Mucosa of stomach (tissue), 1 donor: ENCODE measurements around the gene NXPE3.

Experiments used
- H3K27me3 ChIP-seq: one replicate; pipeline ENCODE4 v1.7.0; 2013; ENCODE audit warnings: mild to moderate bottlenecking, low read length; ENCODE audit not compliant: control insufficient read depth, insufficient read depth
- H3K36me3 ChIP-seq: one replicate; pipeline ENCODE4 v1.7.0; 2013; ENCODE audit warnings: low read length; ENCODE audit not compliant: control insufficient read depth, insufficient read depth
- H3K4me1 ChIP-seq: one replicate; pipeline ENCODE4 v1.7.0; 2013; ENCODE audit warnings: mild to moderate bottlenecking, low read length; ENCODE audit not compliant: control insufficient read depth, insufficient read depth
- H3K4me3 ChIP-seq: one replicate; pipeline ENCODE4 v1.7.0; 2013; ENCODE audit warnings: low read length
- H3K9ac ChIP-seq: one replicate; pipeline ENCODE4 v1.7.0; 2013; ENCODE audit warnings: mild to moderate bottlenecking, low read length, moderate library complexity
- H3K9me3 ChIP-seq: one replicate; pipeline ENCODE4 v1.7.0; 2013; ENCODE audit warnings: mild to moderate bottlenecking, low read length, moderate library complexity; ENCODE audit not compliant: control insufficient read depth
- donor health status: Pancreatic carcinoma.

Gene NXPE3

DNA sequence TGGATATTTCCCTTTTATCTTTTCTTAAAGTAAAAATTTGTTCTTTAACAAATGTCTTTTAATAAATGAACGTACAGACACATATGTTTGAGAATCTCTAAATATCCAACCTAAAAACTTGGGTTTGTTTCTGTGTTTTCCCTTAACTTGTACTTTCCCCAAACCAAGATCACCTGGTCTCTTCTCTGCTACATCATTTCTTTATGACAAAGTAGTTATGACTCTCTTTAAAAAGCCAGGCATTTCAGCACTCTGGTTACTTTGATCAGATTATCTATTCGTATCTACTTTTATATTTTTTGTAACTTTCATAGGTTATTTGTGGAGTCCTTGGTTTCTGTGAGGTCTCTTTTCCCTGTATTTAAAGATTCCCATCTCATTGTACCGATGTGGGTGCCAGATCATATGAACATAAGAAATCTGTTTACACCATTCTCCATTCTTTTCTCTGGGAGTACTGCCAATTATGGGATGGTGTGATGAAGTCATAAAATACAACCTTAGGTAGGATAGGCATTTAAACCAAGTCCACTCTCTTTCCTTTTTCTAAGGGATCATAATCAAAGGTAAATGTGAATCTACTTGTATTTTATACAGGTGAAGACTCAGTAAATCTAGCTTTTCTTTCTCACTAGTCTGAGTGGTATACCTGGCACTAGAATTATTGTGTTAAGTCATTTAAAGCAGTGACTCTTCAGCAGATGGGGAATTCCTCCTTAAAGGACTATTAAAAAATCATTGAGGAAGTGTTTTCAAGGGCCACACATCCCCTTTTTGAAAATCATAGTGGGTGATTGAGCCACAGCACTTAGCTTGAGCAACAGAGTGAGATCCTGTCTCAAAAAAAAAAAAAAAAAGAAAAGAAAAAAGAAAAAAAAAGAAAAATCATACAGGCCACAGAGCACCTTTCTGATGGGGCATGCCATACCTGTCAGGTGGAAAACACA lies 57.9 kb downstream of the NXPE3 start:
- H3K9ac ChIP-seq = no peak overlapping the region

DNA sequence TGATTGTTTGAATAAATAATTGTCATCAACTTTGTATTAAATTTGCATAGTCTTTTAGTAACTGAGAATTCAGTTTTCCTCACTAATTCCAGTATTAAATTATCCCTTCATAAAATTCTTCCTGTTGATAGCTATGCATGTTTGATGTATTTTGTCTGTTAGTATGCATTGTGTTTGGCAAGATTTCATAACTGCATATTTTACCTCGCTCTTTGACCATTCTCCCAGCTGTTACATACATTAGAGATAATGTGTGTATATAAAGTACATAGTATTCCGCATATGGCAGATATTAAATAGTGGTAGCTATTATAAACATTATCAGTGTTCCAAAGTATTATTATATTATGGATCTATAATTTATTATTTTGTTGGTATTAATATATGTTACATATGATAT lies 59.7 kb downstream of the NXPE3 start:
- peaks cover 29% of the 10 kb centered on the region for H3K4me1 ChIP-seq
- H3K4me3 ChIP-seq = no peak overlapping the region
- no peaks in the 10 kb centered on the region for H3K9me3 ChIP-seq
- H3K27me3 ChIP-seq = no peaks in the 10 kb centered on the region
- no peak overlapping the region for H3K9ac ChIP-seq
- H3K36me3 ChIP-seq = no peaks in the 10 kb centered on the region

More for the DNA sequence above, 57.9 kb downstream of the NXPE3 start:
- Histone ChIP-seq H3K4me3 (no peak overlapping the region), H3K36me3 (no peaks in the 10 kb centered on the region), H3K9me3 (no peaks in the 10 kb centered on the region), H3K4me1 (peaks cover 35% of the 10 kb centered on the region), H3K27me3 (no peaks in the 10 kb centered on the region)

DNA sequence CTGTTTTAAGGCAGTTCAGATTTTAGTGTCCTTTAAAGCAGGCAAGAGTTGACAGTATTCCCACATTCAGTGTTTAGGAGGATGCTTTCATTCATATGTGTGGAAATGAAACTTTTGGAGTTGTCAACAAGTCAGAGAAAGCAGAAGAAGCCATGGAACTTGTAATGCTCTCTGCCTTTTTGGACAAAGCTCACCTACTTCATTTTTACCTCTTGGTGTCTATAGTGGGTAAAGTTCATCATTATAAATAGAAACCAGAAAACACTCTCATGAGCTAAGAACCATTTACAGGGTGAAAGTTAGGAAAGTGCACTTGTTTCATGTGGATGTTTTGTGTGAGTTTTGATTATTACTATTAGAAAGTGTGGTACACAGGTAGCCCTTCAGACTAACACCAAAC lies 61.1 kb downstream of the NXPE3 start:
- Histone ChIP-seq H3K9ac (no peak overlapping the region), H3K9me3 (no peaks in the 10 kb centered on the region), H3K36me3 (no peaks in the 10 kb centered on the region), H3K4me3 (no peak overlapping the region), H3K4me1 (peaks cover 17% of the 10 kb centered on the region), H3K27me3 (no peaks in the 10 kb centered on the region)

DNA sequence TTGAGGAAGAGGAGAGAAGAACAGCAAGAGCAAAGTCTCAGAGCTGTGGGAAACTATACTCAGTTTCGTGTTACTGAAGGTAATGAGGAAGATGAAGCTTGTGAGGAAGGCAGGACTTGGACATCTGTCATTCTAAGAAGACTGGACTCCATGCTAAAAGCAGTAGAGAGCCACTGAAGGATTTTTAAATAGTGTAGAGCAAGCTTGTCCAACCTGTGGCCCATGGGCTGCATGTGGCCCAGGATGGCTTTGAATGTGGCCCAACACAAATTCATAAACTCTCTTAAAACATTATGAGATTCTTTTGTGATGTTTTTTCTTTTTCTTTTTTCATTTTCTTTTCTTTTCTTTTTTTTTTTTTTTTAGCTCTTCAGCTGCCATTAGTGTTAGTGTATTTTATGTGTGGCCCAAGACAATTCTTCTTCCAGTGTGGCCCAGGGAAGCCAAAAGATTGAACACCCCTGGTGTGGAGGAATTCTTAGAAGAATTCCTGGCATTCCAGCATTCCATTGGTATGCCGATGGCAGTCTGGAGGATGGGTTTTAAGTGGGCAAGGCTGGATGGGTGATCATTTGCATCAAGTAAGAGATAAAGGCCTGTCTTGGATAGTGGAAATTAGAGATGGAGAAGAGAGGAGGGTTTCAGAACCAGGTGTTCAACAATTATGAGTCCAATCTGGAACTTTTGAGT lies 63.4 kb downstream of the NXPE3 start:
- Histone ChIP-seq H3K9ac (no peak overlapping the region), H3K4me3 (no peak overlapping the region), H3K36me3 (no peaks in the 10 kb centered on the region), H3K9me3 (no peaks in the 10 kb centered on the region), H3K4me1 (peaks cover 20% of the 10 kb centered on the region), H3K27me3 (no peaks in the 10 kb centered on the region)

DNA sequence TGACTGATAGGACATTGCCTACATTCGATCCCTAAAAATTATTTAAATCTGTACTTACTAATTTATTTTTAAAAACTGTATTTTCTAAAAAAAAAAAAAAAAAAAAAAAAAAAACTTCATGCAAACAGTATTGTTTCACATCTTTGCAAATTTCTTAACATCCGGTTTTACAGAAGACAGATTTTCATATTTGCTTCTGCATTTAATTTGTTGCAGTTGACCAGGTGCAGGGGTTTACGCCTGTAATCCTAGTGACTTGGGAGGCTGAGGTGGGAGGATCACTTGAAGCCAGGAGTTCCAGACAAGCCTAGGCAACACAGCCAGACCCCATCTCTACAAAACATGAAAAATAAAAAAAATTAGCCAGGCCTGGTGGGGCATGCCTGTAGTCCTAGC lies 63.9 kb downstream of the NXPE3 start:
- Histone ChIP-seq H3K9me3 (no peaks in the 10 kb centered on the region), H3K36me3 (no peaks in the 10 kb centered on the region), H3K4me3 (no peak overlapping the region), H3K4me1 (peaks cover 20% of the 10 kb centered on the region), H3K27me3 (no peaks in the 10 kb centered on the region), H3K9ac (no peak overlapping the region)

DNA sequence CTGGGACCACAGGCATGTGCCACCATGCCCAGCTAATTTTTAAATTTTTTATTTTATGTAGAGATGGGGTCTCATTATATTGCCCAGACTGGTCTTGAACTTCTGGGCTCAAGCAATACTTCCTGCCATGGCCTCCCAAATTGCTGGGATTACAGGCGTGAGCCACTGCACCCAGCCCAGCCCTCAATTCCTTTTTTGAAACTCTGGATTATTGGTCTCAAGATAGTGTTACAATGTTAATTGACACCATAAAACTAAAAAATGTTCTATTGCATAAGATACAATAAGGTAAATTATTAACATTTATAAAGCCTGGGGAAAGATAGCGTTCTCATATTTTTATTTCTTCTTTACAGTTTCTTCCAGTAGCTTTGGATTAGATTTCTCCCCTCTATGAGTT lies 66.4 kb downstream of the NXPE3 start:
- Histone ChIP-seq H3K36me3 (no peaks in the 10 kb centered on the region), H3K9me3 (no peaks in the 10 kb centered on the region), H3K4me3 (no peak overlapping the region), H3K27me3 (no peaks in the 10 kb centered on the region), H3K9ac (no peak overlapping the region), H3K4me1 (peaks cover 19% of the 10 kb centered on the region)

DNA sequence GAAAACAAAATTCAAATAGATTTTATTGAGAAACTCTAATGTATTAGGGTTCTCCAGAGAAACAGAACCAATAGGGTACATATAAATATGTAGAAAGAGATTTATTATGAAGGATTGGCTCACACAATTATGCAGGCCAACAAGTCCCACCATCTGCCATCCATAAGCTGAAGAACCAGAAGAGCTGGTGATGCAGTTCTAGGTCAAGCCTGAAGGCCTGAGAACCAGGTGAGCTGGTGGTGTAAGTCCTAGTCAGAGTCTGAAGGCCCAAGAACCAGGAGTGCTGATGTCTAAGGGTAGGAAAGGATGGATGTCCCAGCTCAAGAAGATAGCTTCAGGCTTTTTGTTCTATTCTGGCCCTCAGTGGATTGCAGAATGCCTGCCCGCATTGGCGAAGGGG lies 67.7 kb downstream of the NXPE3 start:
- no peak overlapping the region for H3K9ac ChIP-seq
- no peak overlapping the region for H3K4me3 ChIP-seq
- H3K27me3 ChIP-seq = no peaks in the 10 kb centered on the region
- H3K4me1 ChIP-seq = peaks cover 19% of the 10 kb centered on the region
- no peaks in the 10 kb centered on the region for H3K9me3 ChIP-seq
- no peaks in the 10 kb centered on the region for H3K36me3 ChIP-seq

DNA sequence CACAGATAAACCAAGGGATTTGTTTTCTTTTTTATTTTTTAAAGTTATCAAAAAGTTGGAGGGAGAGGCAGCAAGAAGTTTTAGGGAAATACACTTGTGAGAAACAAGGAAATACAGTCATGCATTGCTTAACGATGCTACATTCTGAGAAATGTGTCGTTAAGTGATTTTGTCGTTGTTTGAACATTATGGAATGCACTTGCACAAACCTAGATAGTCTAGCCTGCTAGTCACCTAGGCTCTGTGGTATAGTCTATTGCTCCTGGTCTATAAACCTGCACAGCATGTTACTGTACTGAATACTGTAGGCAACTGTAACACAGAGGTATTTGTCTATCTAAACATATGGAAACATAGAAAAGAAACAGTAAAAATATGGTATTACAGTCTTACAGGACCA lies 68.3 kb downstream of the NXPE3 start:
- Histone ChIP-seq H3K4me1 (peaks cover 19% of the 10 kb centered on the region), H3K36me3 (no peaks in the 10 kb centered on the region), H3K4me3 (no peak overlapping the region), H3K27me3 (no peaks in the 10 kb centered on the region), H3K9ac (peak overlapping the region; percentile 3), H3K9me3 (no peaks in the 10 kb centered on the region)

DNA sequence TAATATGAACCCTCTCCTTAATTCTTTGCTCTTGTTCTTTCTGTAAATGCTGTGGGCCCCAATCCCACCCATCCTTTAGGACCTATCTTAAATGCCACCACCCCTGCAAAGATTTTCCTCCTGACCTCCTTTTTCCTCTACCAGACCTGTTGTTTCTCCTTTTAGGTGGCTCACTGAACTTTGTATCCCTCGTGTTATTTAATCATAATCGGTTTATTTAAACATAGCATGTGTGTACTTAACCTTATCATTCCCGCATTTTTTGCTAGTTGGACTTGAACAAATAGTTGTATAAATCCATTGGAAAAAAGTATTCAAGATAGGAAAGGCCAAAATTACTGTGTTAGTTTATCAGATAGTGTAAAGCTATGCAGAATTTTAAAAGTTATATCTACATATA lies 69.3 kb downstream of the NXPE3 start:
- Histone ChIP-seq H3K9ac (peak overlapping the region; percentile 97), H3K9me3 (no peaks in the 10 kb centered on the region), H3K4me3 (peak overlapping the region; percentile 33), H3K27me3 (no peaks in the 10 kb centered on the region), H3K4me1 (peaks cover 26% of the 10 kb centered on the region), H3K36me3 (peaks cover 3% of the 10 kb centered on the region)

DNA sequence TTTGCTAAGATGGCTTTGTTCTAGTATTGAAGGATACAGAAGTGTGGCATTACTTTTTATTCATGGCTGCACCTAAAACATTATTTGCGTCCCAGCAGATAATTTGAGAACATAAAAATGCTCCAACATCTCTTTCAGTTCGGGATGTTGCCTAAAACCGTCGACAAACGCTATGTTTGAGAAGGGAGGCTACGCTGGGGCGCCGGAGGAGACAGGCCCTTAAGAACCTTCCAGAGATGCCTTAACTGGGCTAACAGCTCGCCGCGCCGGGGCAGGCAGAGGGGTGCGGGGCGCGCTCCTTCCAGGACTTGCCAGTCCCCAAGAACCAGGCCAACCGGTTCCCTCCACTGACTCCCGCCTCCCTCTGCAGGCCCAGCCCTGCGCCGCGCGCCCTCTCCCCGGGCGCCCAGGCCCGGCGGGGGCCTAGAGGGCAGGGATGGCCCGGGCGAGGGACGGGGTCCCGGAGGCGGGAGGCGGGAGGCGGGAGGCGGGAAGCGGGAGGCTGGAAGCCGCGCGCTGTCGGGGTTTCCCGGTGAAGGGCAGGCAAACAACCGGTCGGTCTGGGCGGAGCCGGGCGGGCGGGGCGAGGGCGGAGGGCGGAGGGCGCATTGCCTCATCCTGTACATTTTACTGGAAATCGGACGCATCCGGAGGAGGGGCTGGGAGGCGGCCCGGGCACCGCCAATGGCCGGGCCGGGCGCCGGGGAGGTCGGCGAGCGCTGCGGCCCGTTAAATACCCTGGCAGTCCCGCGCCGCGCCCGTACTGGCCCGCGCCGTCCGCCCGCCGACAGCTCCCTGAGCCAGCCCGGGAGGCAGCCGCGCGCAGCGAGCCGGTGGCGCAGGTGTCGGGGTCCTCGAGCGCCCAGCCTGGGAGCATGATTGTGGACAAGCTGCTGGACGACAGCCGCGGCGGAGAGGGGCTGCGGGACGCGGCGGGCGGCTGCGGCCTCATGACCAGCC lies 70.0 kb downstream of the NXPE3 start, which contains the start of gene NFKBIZ:
NFKBIZ (plus strand) TSS at position 761 of the 960 bp plus-strand sequence; CDS start at position 876, 115 bp downstream.
- H3K4me1 ChIP-seq = peaks cover 33% of the 10 kb centered on the region
- H3K9ac ChIP-seq = peak within 1 kb of the TSS; percentile 97
- no peaks in the 10 kb centered on the region for H3K27me3 ChIP-seq
- peaks cover 9% of the 10 kb centered on the region for H3K36me3 ChIP-seq
- no peaks in the 10 kb centered on the region for H3K9me3 ChIP-seq
- peak within 1 kb of the TSS; percentile 82 for H3K4me3 ChIP-seq

DNA sequence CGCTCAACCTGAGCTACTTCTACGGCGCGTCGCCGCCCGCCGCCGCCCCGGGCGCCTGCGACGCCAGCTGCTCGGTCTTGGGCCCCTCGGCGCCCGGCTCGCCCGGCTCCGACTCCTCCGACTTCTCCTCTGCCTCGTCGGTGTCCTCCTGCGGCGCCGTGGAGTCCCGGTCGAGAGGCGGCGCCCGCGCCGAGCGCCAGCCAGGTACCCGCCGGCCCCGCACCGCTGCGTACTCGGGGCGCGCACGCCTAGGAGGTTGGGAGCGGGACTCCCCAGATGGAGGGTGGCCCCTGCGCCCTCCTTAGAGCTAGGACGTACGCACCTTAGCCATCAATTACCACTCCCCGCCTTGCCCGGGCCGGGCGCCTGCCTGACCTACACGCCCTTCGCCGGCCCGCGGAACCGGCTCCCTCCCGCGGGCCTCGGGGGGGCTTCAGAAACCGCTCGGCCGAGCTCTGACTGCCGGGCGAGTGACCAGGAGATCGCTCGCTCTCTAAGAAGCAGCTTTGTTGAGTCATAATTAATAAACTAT lies 70.8 kb downstream of the NXPE3 start:
- H3K4me1 ChIP-seq = peaks cover 35% of the 10 kb centered on the region
- H3K9me3 ChIP-seq = no peaks in the 10 kb centered on the region
- peak overlapping the region; percentile 97 for H3K9ac ChIP-seq
- H3K4me3 ChIP-seq = peak overlapping the region; percentile 82
- H3K36me3 ChIP-seq = peaks cover 9% of the 10 kb centered on the region
- H3K27me3 ChIP-seq = no peaks in the 10 kb centered on the region
